AG04450 (cell line): Measurements from ENCODE around the gene FRAS1. TPM values are rescaled to one million over a fixed set of nuclear protein-coding genes. Genes with fewer than 3 reads are reported as not detected.

Experiments used
- CTCF ChIA-PET: fragments of 300-600, 350-600 bp; formaldehyde crosslinking; extraction: SDS; loops from one replicate; lab custom pipeline; 2022; ENCODE audit warnings: antibody characterized with exemption, inconsistent platforms; lab: Charles Lee
- POLR2A ChIA-PET: fragments of 350-600 bp; formaldehyde crosslinking; extraction: SDS; loops from one replicate; lab custom pipeline; 2021; ENCODE audit warnings: antibody characterized with exemption, inconsistent platforms; lab: Yijun Ruan, JAX
- DNase-seq: peaks from one replicate; pipeline ENCODE4 v3.0.0-alpha.2; 2011; ENCODE audit warnings: low read depth, low spot score
- H3K27ac ChIP-seq: one replicate; pipeline ENCODE4 v1.5.1; 2012; ENCODE audit warnings: low read depth, low read length, control low read depth
- H3K27me3 ChIP-seq: one replicate; pipeline ENCODE4 v1.6.0; 2012; ENCODE audit warnings: low read length; ENCODE audit not compliant: control insufficient read depth, insufficient read depth
- H3K4me3 ChIP-seq: 2 replicates; pipeline ENCODE4 v1.5.1; 2011; ENCODE audit warnings: mild to moderate bottlenecking, low read depth, low read length, control low read depth
- H3K9me3 ChIP-seq: 2 replicates; pipeline ENCODE4 v1.5.1; 2012; ENCODE audit warnings: low read length; ENCODE audit not compliant: control insufficient read depth, insufficient read depth
- polyA plus RNA-seq: library from polyadenylated mRNA; depleted of rRNA; stranded (reverse); fragments of >200 nt; gene quantifications from 2 replicates; pipeline ENCODE4 v1.2.3, GENCODE V29; 2011
- TF ChIP-seq, protein P1 (sequence below): IDR thresholded peaks from 2 replicates; pipeline ENCODE4 v1.5.1; 2011; ENCODE audit warnings: low read depth, low read length, control low read depth, inconsistent platforms

The FRAS1 gene
- polyA plus RNA-seq, 1 experiment, result 0.21 TPM

DNA sequence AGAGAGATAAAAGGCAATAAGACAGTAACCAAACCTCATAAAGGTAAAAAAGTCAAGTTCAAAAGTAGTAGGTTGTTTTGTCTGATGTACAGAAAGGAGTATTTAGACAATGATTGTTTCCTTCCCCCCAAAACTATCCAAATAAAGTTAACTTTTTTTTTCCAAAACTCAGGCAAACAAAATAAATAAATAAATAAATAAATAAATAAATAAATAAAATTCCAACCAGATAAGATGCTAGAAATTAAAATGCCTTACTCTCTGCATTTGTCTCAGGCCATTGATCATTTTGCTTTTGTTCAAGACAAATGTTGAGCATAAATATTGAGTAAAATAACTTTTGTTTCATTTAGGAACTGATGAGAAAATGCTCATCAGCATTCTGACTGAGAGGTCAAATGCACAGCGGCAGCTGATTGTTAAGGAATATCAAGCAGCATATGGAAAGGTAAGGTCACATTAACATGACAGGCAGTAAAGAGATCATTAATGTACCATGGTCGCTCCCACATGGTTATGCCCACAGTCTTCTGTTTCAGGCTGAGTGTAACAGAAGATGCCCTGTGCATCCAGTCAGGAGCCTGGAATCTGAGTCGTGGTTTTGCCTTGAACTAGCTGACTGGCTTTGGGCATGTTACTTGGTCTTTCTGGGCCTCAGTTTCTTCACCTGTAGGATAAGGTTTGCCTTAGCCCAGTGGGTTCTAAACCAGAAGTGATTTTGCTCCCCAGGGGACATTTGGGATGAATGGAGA lies 521.7 kb downstream of the FRAS1 start:
- no peak overlapping the region for H3K4me3 ChIP-seq
- no peak for DNase-seq
- H3K9me3 ChIP-seq, result no peaks in the 10 kb centered on the region
- H3K27me3 ChIP-seq, result no peaks in the 10 kb centered on the region
- TF ChIP-seq, protein P1, sequence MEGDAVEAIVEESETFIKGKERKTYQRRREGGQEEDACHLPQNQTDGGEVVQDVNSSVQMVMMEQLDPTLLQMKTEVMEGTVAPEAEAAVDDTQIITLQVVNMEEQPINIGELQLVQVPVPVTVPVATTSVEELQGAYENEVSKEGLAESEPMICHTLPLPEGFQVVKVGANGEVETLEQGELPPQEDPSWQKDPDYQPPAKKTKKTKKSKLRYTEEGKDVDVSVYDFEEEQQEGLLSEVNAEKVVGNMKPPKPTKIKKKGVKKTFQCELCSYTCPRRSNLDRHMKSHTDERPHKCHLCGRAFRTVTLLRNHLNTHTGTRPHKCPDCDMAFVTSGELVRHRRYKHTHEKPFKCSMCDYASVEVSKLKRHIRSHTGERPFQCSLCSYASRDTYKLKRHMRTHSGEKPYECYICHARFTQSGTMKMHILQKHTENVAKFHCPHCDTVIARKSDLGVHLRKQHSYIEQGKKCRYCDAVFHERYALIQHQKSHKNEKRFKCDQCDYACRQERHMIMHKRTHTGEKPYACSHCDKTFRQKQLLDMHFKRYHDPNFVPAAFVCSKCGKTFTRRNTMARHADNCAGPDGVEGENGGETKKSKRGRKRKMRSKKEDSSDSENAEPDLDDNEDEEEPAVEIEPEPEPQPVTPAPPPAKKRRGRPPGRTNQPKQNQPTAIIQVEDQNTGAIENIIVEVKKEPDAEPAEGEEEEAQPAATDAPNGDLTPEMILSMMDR, result no peak
- no peak overlapping the region for H3K27ac ChIP-seq
- CTCF ChIA-PET, result no interaction called here
- POLR2A ChIA-PET, result no interaction called here

DNA sequence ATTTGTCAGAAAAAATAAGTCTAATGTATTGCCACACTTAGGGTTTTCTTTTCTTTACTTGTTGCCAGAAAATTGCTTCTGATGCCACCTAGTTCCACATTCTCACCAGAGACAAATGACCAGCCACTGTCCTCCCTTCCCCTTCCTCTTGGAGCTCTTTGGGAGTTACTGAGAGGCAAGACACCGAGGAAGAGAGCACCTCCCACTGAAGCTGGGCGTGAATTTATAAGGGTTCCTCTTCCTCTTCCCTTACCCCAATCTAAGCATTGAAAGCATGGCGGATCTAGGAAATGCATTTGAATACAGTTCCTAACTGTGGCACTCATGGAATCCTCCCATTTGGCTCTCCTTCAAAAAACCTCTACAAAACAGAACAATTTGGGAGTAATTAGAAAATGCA lies 524.5 kb downstream of the FRAS1 start:
- H3K27ac ChIP-seq, result no peak overlapping the region
- DNase-seq, result no peak
- no peak overlapping the region for H3K4me3 ChIP-seq
- ChIA-PET CTCF (interaction anchor here (1.1 to 1.3 kb wide), 2 partner anchors 63 to 283 kb away, joined by 3 to 4 read pairs; no protein-coding TSS in a partner anchor), POLR2A (no interaction called here)
- TF ChIP-seq, protein P1, result no peak
- H3K9me3 ChIP-seq, result no peaks in the 10 kb centered on the region
- H3K27me3 ChIP-seq, result no peaks in the 10 kb centered on the region

DNA sequence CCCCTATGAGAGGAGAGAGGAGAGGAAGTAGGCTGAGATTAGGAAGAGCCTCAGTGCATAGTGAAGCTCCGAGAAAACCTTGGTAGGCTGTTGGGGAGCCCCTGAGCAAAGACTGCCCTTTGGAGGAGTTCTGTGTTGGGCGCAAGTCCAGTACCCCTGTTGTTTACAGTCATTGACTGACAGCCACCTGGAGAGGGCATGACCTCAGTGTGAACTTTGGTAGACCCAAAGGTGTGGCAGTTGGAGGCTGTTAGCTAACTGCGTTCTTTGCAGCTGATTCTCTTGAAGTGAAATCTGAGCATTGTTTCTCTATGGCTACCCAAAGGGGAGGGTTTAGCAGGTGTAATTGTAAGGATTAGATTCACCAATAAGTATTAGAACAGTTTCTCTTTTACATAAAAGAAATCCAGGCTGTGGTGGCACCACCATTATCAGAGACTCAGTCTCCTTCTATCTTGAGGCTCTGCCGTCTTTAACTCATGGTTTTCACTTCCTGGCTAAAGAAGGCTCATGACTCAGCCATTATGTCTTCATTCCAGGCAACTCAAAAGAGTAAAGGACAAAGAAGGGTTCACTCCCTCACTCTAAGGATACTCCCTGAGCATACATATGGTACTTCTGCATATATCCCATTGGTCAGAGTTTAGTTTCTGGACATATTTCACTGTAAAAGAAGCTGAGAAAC lies 527.9 kb downstream of the FRAS1 start:
- CTCF ChIA-PET, result no interaction called here

DNA sequence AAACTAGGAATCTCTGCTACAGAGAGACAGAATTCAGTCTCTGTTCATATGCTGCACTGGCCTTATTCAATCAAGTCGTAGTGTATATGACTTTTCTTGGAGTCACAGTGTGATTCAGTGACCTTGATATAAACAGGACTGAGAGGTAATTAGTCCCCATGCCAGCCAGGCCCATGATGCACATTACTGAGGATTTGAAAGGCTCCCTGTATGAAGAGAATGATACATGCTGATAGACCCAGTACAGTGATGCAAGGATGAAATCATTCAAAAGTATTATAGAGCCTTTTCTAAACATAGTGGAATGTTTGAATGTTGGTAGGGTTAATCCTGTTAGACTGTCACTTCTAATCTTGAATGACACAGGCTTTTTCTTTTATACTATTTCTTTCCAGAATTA lies 528.5 kb downstream of the FRAS1 start:
- TF ChIP-seq, protein P1, result no peak
- ChIA-PET CTCF (no interaction called here), POLR2A (no interaction called here)
- Histone ChIP-seq H3K9me3 (no peaks in the 10 kb centered on the region), H3K4me3 (no peak overlapping the region), H3K27me3 (no peaks in the 10 kb centered on the region), H3K27ac (no peak overlapping the region)
- no peak for DNase-seq

More for the DNA sequence above, 527.9 kb downstream of the FRAS1 start:
- no peak overlapping the region for H3K27ac ChIP-seq
- no peak overlapping the region for H3K4me3 ChIP-seq
- POLR2A ChIA-PET, result no interaction called here
- no peak for DNase-seq
- no peaks in the 10 kb centered on the region for H3K9me3 ChIP-seq
- no peaks in the 10 kb centered on the region for H3K27me3 ChIP-seq
- TF ChIP-seq, protein P1, result no peak
